Measurements from ENCODE around the gene MAGED4.

- TF ChIP-seq, protein P1, sequence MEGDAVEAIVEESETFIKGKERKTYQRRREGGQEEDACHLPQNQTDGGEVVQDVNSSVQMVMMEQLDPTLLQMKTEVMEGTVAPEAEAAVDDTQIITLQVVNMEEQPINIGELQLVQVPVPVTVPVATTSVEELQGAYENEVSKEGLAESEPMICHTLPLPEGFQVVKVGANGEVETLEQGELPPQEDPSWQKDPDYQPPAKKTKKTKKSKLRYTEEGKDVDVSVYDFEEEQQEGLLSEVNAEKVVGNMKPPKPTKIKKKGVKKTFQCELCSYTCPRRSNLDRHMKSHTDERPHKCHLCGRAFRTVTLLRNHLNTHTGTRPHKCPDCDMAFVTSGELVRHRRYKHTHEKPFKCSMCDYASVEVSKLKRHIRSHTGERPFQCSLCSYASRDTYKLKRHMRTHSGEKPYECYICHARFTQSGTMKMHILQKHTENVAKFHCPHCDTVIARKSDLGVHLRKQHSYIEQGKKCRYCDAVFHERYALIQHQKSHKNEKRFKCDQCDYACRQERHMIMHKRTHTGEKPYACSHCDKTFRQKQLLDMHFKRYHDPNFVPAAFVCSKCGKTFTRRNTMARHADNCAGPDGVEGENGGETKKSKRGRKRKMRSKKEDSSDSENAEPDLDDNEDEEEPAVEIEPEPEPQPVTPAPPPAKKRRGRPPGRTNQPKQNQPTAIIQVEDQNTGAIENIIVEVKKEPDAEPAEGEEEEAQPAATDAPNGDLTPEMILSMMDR (IDR thresholded peaks at IDR 0.05; ENCODE audit: insufficient read depth, low read depth, low read length), result no peak
- no peak for TF ChIP-seq EZH2 (IDR thresholded peaks at IDR 0.05; ENCODE audit: insufficient read depth, low read length)
Measured at GRCh38 chrX:52166840-52167239, 17.8 kb upstream of the MAGED4 start.

All from astrocyte (in vitro differentiated cells and primary cell).